Testis (tissue), 3 donors: ENCODE results near the gene MYRFL. TPM values are rescaled to one million over a fixed set of nuclear protein-coding genes. Genes with fewer than 3 reads are reported as not detected.

ENCODE experiments used
- DNase-seq: peaks from one replicate; pipeline ENCODE4 v3.0.0-alpha.2; 2019
- H3K27ac ChIP-seq, 2 donors: fragments of 200-600 bp; sonication (generic); one replicate each; pipeline ENCODE4 v1.5.1; 2019
- H3K27me3 ChIP-seq: fragments of 200-600 bp; sonication (generic); one replicate; pipeline ENCODE4 v1.5.1; 2019
- H3K36me3 ChIP-seq: fragments of 200-600 bp; sonication (generic); one replicate; pipeline ENCODE4 v1.5.1; 2017; ENCODE audit warnings: low read depth; ENCODE audit errors: missing control alignments
- H3K4me1 ChIP-seq: fragments of 200-600 bp; sonication (generic); one replicate; pipeline ENCODE4 v1.5.1; 2019
- H3K4me3 ChIP-seq, 2 donors: fragments of 200-600 bp; sonication (generic); one replicate each; pipeline ENCODE4 v1.5.1; 2017 to 2019
- H3K9me3 ChIP-seq: fragments of 200-600 bp; sonication (generic); one replicate; pipeline ENCODE4 v1.5.1; 2017
- CTCF ChIP-seq, 3 experiments: fragments of 450-650 bp in 2 of 3; fragments of 200-600 bp in 1 of 3; sonication (generic) in 1 of 3; IDR thresholded peaks; one replicate each; pipeline ENCODE4 v1.5.1; 2016 to 2019; ENCODE audit warnings: antibody characterized with exemption in 3 of 3, mild to moderate bottlenecking in 2 of 3, moderate library complexity in 1 of 3
- POLR2A ChIP-seq: fragments of 450-650 bp; IDR thresholded peaks from one replicate; pipeline ENCODE4 v1.6.1; 2017; ENCODE audit warnings: antibody characterized with exemption, mild to moderate bottlenecking, moderate library complexity
- WGBS, 2 donors: methylation state at CpG; one replicate each; pipeline ENCODE4 v1.1.5; 2018; 5-methylcytosine and 5-hydroxymethylcytosine counted together
- intact Hi-C: fragments of 100-400 bp; cut with DNase I; formaldehyde crosslinking; loops from one replicate; pipeline ENCODE4 v1.15.1; 2023; ENCODE audit warnings: low total_unique reads
- polyA plus RNA-seq: library from polyadenylated mRNA; stranded (reverse); fragments of 350-450 nt; fragmentation: Illumina TruSeq; extraction: RNeasy Lipid Tissue Mini Kit (QIAGEN cat#74804); gene quantifications from one replicate; pipeline ENCODE4 v1.2.3, GENCODE V29; 2014; ENCODE audit warnings: low read depth, low replicate concordance; ENCODE audit not compliant: insufficient read depth
- total RNA-seq, 2 donors: library from RNA; depleted of rRNA; stranded (reverse); fragments of >200 nt; gene quantifications; one replicate each; pipeline ENCODE4 v1.2.3, GENCODE V29; 2016

MYRFL gene
- total and polyA plus RNA-seq, 3 donors from 2014 or later = 0.87 to 8.0 (median 1.0) TPM

GRCh38 chr12:69905801-69906200 lies 80.8 kb downstream of the MYRFL start:
- no peak overlapping the region for H3K4me3 ChIP-seq
- H3K27ac ChIP-seq = no peak overlapping the region
- WGBS, 2 donors = 91 to 100% methylated on average over 1 of the region's 1 CpG
- no peaks in the 10 kb centered on the region for H3K9me3 ChIP-seq
- H3K4me1 ChIP-seq = no peaks in the 10 kb centered on the region
- TF ChIP-seq POLR2A = no peak
- TF ChIP-seq CTCF (IDR thresholded peaks at IDR 0.05) = no peak
- H3K36me3 ChIP-seq = no peaks in the 10 kb centered on the region
- intact Hi-C loops = loop anchor here (10.0 kb wide), 1 partner anchor 669 kb away; no protein-coding TSS in a partner anchor
- no peak for DNase-seq
- no peaks in the 10 kb centered on the region for H3K27me3 ChIP-seq

GRCh38 chr12:69906411-69907216 lies 81.6 kb downstream of the MYRFL start:
- intact Hi-C loops = loop anchor here (10.0 kb wide), 1 partner anchor 668 kb away; no protein-coding TSS in a partner anchor
- Histone ChIP-seq H3K36me3 (no peaks in the 10 kb centered on the region), H3K27ac (no peak overlapping the region), H3K4me1 (no peaks in the 10 kb centered on the region), H3K9me3 (no peaks in the 10 kb centered on the region), H3K4me3 (no peak overlapping the region), H3K27me3 (no peaks in the 10 kb centered on the region)
- WGBS, 2 donors = 83 to 86% methylated on average over 4 of the region's 4 CpGs
- DNase-seq = no peak
- TF ChIP-seq CTCF (IDR thresholded peaks at IDR 0.05) (no peak), POLR2A (no peak)

- WGBS, 2 donors = 77 to 82% methylated on average over 3 of the region's 3 CpGs
- TF ChIP-seq POLR2A = no peak
- no peak for TF ChIP-seq CTCF (IDR thresholded peaks at IDR 0.05)
- H3K4me1 ChIP-seq = no peaks in the 10 kb centered on the region
- no peaks in the 10 kb centered on the region for H3K27me3 ChIP-seq
- intact Hi-C loops = loop anchor here (10.0 kb wide), 1 partner anchor 667 kb away; no protein-coding TSS in a partner anchor
- H3K27ac ChIP-seq = no peak overlapping the region
- H3K4me3 ChIP-seq = no peak overlapping the region
- H3K9me3 ChIP-seq = no peaks in the 10 kb centered on the region
- DNase-seq = no peak
- H3K36me3 ChIP-seq = no peaks in the 10 kb centered on the region
Measured at GRCh38 chr12:69908203-69908602, 83.2 kb downstream of the MYRFL start.

GRCh38 chr12:69910694-69911093 lies 85.7 kb downstream of the MYRFL start:
- Histone ChIP-seq H3K27me3 (no peaks in the 10 kb centered on the region), H3K9me3 (no peaks in the 10 kb centered on the region), H3K4me3 (no peak overlapping the region), H3K36me3 (no peaks in the 10 kb centered on the region), H3K4me1 (no peaks in the 10 kb centered on the region), H3K27ac (no peak overlapping the region)
- TF ChIP-seq POLR2A = no peak
- intact Hi-C loops = no loop called here
- WGBS, 2 donors = 70 to 71% methylated on average over 2 of the region's 2 CpGs
- DNase-seq = no peak

GRCh38 chr12:69913526-69913925 lies 88.5 kb downstream of the MYRFL start:
- Histone ChIP-seq H3K27me3 (no peaks in the 10 kb centered on the region), H3K27ac (no peak overlapping the region), H3K4me1 (no peaks in the 10 kb centered on the region), H3K36me3 (no peaks in the 10 kb centered on the region), H3K4me3 (no peak overlapping the region), H3K9me3 (no peaks in the 10 kb centered on the region)
- TF ChIP-seq POLR2A = no peak
- 75 to 76% methylated on average over 3 of the region's 3 CpGs for WGBS, 2 donors
- intact Hi-C loops = no loop called here
- DNase-seq = no peak
